ENCODE measurements around the gene ANKEF1.

DNA sequence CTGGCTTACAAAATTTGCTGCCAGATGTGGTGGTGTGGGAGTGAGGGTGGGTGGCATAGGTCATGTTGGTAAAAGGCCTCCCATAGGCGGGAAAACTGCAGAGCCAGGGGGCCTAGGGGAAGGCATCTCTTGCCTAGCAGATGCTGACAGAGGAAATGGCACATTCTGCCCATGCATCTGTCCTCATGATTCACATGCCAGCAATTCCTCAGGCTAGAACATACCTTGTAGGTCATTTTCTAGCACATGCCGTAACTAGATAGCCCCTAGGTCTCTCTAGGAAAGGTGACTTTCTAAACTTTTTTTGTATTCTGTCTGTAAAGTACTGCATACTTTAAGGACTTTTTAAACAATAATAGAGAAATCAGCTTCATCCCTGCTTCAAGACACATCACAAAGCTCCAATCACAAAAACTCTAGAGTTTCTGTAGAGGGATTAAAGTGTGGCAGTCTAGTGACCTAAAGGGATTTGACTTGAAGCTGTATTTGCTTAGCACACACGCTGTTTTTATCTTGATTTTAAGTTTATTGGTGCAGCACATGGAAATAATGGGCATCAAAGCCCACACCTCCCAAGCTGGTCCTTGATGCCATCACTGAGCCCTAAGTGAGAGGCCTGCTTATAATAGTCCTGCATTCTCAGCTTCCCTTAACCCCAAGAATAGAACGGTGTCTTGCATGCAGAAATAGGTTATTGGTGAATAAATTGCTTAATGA lies 55.2 kb downstream of the ANKEF1 start:
- TF ChIP-seq CTCF (conservative IDR thresholded peaks at IDR 0.05; ENCODE audit: low read length) (no peak), EZH2phosphoT487 (IDR thresholded peaks at IDR 0.05; ENCODE audit: borderline replicate concordance) (no peak)
